Ishikawa (cell line): ENCODE data around the gene BCO1.

Source experiments
- EP300 ChIP-seq: IDR thresholded peaks from 2 replicates; pipeline ENCODE4 v1.6.1; 2012; ENCODE audit warnings: borderline replicate concordance
- FOXM1 ChIP-seq: IDR thresholded peaks from 2 replicates; pipeline ENCODE4 v1.6.1; 2012; ENCODE audit warnings: low read depth, borderline replicate concordance
- RAD21 ChIP-seq: IDR thresholded peaks from 2 replicates; pipeline ENCODE4 v1.6.1; 2012; ENCODE audit warnings: low read depth
- TCF12 ChIP-seq: IDR thresholded peaks from 2 replicates; pipeline ENCODE4 v1.6.1; 2012; ENCODE audit warnings: low read depth
- YY1 ChIP-seq: IDR thresholded peaks from 2 replicates; pipeline ENCODE4 v1.6.1; 2012; ENCODE audit warnings: low read depth

GRCh38 chr16:81265658-81266451 lies 27.4 kb downstream of the BCO1 start:
- TF ChIP-seq RAD21 = no peak
- TF ChIP-seq TCF12 = no peak
- TF ChIP-seq YY1 = no peak
- no peak for TF ChIP-seq FOXM1
- TF ChIP-seq EP300 = no peak
